Omental fat pad (tissue), 4 donors: ENCODE results near the gene ASPN. TPM values are rescaled to one million over a fixed set of nuclear protein-coding genes. Genes with fewer than 3 reads are reported as not detected.

Source experiments
- ATAC-seq: fragments of 150-250 bp; one replicate; pipeline ENCODE4 v1.9.1; 2016; ENCODE audit warnings: mild to moderate bottlenecking, moderate library complexity; ENCODE audit not compliant: low FRiP score
- DNase-seq: peaks from one replicate; pipeline ENCODE4 v3.0.0-alpha.2; 2019; ENCODE audit warnings: low spot score
- CTCF ChIP-seq, 3 donors: fragments of 450-650 bp; IDR thresholded peaks; one replicate each; pipeline ENCODE4 v1.5.1; 2016 to 2017; ENCODE audit warnings: antibody characterized with exemption in 3 of 3, mild to moderate bottlenecking in 3 of 3, moderate library complexity in 2 of 3
- total RNA-seq, 4 donors: library from RNA; depleted of rRNA; stranded (reverse); fragments of >200 nt; gene quantifications; one replicate each; pipeline ENCODE4 v1.1.0, GENCODE V29; 2016

ASPN gene
- total RNA-seq, 4 donors from 2014 or later = 4.8 to 17.7 (median 11.4) TPM

GRCh38 chr9:92524881-92525280 lies 42.6 kb upstream of the ASPN start:
- no peak for TF ChIP-seq CTCF (IDR thresholded peaks at IDR 0.05)
- DNase-seq = no peak
- ATAC-seq = no peak

- ATAC-seq (no peak), DNase-seq (no peak)
- TF ChIP-seq CTCF (IDR thresholded peaks at IDR 0.05) = no peak
These were observed 41.0 kb upstream of the ASPN start for GRCh38 chr9:92522983-92523970.

DNA sequence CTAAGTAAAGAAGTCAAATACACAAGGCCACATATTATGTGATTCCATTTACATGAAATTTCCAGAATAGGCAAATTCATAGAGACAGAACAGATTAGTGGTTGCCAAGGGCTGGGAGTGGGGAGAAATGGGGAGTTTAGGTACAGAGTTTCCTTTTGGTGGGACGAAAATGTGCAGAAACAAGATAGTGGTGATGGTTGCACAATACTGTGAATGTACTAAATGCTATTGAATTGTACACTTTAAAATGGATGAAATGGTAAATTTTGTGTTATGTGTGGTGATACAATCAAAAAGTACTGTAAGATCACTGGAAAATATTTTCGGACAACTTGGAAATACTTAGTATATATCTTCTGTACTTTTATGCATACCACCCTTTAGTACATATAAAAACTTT lies 38.5 kb upstream of the ASPN start:
- ATAC-seq (no peak), DNase-seq (no peak)
- TF ChIP-seq CTCF (IDR thresholded peaks at IDR 0.05) = no peak

- no peak for ATAC-seq
- TF ChIP-seq CTCF (IDR thresholded peaks at IDR 0.05) = no peak
These were observed 35.9 kb upstream of the ASPN start for GRCh38 chr9:92518199-92518598.

GRCh38 chr9:92517046-92517445 lies 34.7 kb upstream of the ASPN start:
- DNase-seq (no peak), ATAC-seq (no peak)
- no peak for TF ChIP-seq CTCF (IDR thresholded peaks at IDR 0.05)

More at GRCh38 chr9:92518199-92518598, 35.9 kb upstream of the ASPN start:
- no peak for DNase-seq

- DNase-seq = no peak
- no peak for ATAC-seq
- TF ChIP-seq CTCF (IDR thresholded peaks at IDR 0.05) = no peak
These were observed 34.2 kb upstream of the ASPN start for GRCh38 chr9:92516521-92516920.

GRCh38 chr9:92514635-92515034 lies 32.3 kb upstream of the ASPN start:
- ATAC-seq = no peak
- TF ChIP-seq CTCF (IDR thresholded peaks at IDR 0.05) = no peak
- DNase-seq = no peak
